HS-5 (cell line): ENCODE results near the gene CSAD.
A peak's percentile ranks its signal among the peaks of the same experiment; 100 is the strongest.
"Not testable (repeated sequence)": the region's sequence is repeated elsewhere in the genome, so short reads cannot be mapped to it uniquely, and the experiment has no call there.

Experiments
- DNase-seq: peaks from one replicate; pipeline ENCODE4 v3.0.0-alpha.2; 2012; ENCODE audit warnings: low read depth

Gene CSAD

GRCh38 chr12:53217931-53218307 is 37.2 kb upstream of the CSAD start:
- DNase-seq, result no peak

GRCh38 chr12:53217051-53217930 is 36.6 kb upstream of the CSAD start:
- DNase-seq, result no peak

GRCh38 chr12:53215497-53215896 is 34.8 kb upstream of the CSAD start:
- DNase-seq, result no peak

- DNase-seq, result no peak
Measured at GRCh38 chr12:53214687-53215455, 34.1 kb upstream of the CSAD start.

- no peak for DNase-seq
Measured at GRCh38 chr12:53214221-53214620, 33.5 kb upstream of the CSAD start.

- no peak for DNase-seq
Measured at GRCh38 chr12:53213348-53213747, 32.6 kb upstream of the CSAD start.

GRCh38 chr12:53212931-53213330 is 32.2 kb upstream of the CSAD start:
- DNase-seq, result no peak

GRCh38 chr12:53211476-53212381 is 31.0 kb upstream of the CSAD start:
- no peak for DNase-seq

GRCh38 chr12:53210843-53211242 is 30.1 kb upstream of the CSAD start:
- no peak for DNase-seq

GRCh38 chr12:53208877-53209463 is 28.2 kb upstream of the CSAD start:
- no peak for DNase-seq

- no peak for DNase-seq
Measured at GRCh38 chr12:53208435-53208834, 27.7 kb upstream of the CSAD start.

- DNase-seq, result no peak
Measured at GRCh38 chr12:53207042-53207441, 26.3 kb upstream of the CSAD start, which contains the start of gene ITGB7. ITGB7 (minus strand) TSS chr12:53207251; CDS start chr12:53200443, 6,808 bp downstream.

GRCh38 chr12:53205747-53206419 is 25.2 kb upstream of the CSAD start:
- peak; percentile 48 for DNase-seq

GRCh38 chr12:53204351-53204750 is 23.6 kb upstream of the CSAD start:
- no peak for DNase-seq

- not testable (repeated sequence) for DNase-seq
Measured at GRCh38 chr12:53202316-53202715, 21.6 kb upstream of the CSAD start.

GRCh38 chr12:53201639-53202038 is 20.9 kb upstream of the CSAD start:
- no peak for DNase-seq

GRCh38 chr12:53201177-53201541 is 20.4 kb upstream of the CSAD start:
- no peak for DNase-seq

- no peak for DNase-seq
Measured at GRCh38 chr12:53200458-53201176, 19.9 kb upstream of the CSAD start.

GRCh38 chr12:53200107-53200457 is 19.4 kb upstream of the CSAD start:
- no peak for DNase-seq

GRCh38 chr12:53199700-53200099 is 19.0 kb upstream of the CSAD start:
- no peak for DNase-seq
